ENCODE measurements around the gene LMO1.

DNA sequence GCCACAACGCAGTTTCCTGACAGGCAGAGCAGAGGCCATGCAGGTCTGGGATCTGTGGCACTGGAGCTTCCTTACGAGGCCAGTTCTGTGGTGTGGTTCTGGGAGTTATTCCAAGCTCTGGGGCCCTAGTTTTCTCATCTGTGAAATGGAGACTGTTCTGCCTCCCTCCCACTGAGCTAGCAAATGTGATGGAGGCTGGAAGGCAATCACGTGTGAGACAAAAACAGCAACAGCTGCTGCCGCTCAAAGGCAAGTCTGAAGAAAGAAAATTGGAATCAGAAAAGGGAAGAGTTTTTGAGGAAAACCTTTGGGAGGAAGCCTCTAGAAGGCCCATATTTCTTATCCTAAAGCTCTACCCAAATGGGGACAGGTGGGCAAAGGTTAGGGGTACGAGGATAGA is 86.5 kb downstream of the LMO1 start:
- TF ChIP-seq, protein P1, sequence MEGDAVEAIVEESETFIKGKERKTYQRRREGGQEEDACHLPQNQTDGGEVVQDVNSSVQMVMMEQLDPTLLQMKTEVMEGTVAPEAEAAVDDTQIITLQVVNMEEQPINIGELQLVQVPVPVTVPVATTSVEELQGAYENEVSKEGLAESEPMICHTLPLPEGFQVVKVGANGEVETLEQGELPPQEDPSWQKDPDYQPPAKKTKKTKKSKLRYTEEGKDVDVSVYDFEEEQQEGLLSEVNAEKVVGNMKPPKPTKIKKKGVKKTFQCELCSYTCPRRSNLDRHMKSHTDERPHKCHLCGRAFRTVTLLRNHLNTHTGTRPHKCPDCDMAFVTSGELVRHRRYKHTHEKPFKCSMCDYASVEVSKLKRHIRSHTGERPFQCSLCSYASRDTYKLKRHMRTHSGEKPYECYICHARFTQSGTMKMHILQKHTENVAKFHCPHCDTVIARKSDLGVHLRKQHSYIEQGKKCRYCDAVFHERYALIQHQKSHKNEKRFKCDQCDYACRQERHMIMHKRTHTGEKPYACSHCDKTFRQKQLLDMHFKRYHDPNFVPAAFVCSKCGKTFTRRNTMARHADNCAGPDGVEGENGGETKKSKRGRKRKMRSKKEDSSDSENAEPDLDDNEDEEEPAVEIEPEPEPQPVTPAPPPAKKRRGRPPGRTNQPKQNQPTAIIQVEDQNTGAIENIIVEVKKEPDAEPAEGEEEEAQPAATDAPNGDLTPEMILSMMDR (IDR thresholded peaks at IDR 0.05) = no peak
- no peak for TF ChIP-seq POLR2A (IDR thresholded peaks at IDR 0.05)

Data from heart left ventricle (tissue), 13 donors.